ENCODE data around the gene TBCD.
A peak's percentile ranks its signal among the peaks of the same experiment; 100 is the strongest.
"Not testable (repeated sequence)": the region's sequence is repeated elsewhere in the genome, so short reads cannot be mapped to it uniquely, and the experiment has no call there.

TBCD gene

DNA sequence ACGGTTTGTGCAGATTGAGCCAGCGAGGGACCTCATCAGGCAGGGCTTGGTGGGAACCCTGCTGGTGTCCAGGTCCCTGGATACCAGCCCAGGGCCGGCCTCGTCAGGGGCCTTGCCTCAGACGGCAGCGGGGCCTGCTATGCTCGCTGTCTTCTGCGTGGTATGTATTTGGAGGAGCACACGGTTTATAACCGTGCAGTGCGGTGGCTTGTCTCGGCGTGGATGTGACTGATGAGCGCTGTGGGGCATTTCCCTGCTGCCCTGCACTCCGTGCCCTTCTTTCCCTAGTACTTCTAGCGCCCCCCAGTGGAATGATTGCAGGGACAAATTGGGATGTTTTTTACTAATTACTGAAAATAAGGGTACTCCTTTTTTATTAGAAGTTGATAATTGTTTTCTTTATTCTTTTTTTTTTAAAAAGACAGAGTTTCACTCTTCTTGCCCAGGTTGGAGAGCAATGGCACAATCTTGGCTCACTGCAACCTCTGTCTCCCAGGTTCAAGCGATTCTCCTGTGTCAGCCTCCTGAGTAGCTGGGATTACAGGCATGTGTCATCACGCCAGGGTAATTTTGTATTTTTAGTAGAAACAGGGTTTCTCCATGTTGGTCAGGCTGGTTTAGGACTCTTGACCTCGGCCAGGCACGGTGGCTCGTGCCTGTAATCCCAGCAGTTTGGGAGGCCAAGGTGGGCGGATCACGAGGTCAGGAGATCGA is 15.3 kb downstream of the TBCD start:
- DNase-seq, result peak; percentile 71

DNA sequence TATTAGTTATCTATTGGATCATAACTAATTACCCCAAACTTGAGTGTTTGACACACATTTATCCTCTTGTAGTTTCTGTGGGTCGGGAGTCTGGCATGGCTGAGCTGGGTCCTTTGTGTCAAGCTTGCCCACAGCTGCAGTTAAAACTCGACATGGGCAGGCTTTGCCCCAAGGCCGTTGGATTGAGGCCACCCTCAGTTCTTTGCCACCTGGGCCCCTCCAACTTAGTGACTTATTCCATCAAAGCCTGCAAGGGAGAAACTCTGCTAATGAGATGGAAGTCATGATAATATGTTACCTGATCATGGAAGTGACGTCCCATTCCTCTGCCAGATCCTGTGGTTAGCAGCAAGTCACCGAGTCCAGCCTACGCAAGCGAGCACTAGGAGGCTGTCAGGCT is 17.2 kb downstream of the TBCD start:
- no peak for DNase-seq

- no peak for DNase-seq
These were observed 20.2 kb downstream of the TBCD start for GRCh38 chr17:82772026-82772425.

- not testable (repeated sequence) for DNase-seq
These were observed 22.6 kb downstream of the TBCD start for GRCh38 chr17:82774456-82774855.

- DNase-seq, result peak; percentile 87
These were observed 23.3 kb downstream of the TBCD start for GRCh38 chr17:82775001-82775823.

GRCh38 chr17:82776454-82776853 is 24.6 kb downstream of the TBCD start:
- no peak for DNase-seq

- not testable (repeated sequence) for DNase-seq
These were observed 26.0 kb downstream of the TBCD start for GRCh38 chr17:82777778-82778375.

GRCh38 chr17:82779541-82779940 is 27.7 kb downstream of the TBCD start:
- DNase-seq, result no peak

- DNase-seq, result no peak
These were observed 28.3 kb downstream of the TBCD start for GRCh38 chr17:82780195-82780594.

DNA sequence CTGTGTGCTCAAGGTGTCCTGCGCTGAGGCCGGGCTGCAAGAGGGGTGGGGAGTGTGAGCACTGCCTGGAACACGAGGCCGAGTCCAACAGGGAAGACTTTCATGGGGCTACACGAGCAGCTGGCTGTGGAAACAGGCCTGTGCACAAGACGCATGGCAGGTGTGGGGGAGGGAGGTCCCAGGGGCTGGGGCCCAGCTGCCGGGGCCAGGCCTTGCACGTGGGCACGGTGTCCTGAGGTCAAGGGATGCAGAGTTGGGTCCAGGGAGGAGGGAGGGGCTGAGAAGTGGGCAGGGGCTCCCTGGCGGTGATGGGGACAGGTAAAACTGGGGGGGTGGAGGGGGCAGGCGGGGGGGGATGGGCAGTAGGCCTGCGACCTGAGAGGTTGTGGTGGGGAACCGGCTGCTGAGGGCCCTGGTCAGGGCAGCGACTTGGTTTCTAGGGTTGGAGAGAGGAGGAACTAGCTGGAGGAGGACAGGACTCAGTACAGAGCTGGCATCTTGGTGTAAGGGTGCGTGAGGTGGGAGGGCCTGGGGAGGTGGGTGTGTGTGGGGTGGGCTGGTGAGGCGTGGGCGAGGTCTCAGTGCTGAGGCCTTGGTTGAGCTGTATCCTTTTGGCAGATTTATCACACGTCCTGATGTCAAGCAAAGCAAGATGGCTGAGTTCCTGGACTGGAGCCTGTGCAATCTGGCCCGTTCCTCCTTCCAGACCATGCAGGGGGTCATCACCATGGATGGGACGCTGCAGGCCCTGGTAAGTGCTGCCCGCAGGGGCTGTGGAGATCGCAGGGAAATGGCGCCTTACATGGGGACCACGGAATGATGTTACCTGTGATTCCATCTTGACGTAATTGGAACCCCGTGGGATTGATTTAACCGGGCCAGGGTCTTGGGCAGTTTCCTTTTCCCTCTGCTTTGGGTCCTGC is 29.4 kb downstream of the TBCD start:
- no peak for DNase-seq

DNA sequence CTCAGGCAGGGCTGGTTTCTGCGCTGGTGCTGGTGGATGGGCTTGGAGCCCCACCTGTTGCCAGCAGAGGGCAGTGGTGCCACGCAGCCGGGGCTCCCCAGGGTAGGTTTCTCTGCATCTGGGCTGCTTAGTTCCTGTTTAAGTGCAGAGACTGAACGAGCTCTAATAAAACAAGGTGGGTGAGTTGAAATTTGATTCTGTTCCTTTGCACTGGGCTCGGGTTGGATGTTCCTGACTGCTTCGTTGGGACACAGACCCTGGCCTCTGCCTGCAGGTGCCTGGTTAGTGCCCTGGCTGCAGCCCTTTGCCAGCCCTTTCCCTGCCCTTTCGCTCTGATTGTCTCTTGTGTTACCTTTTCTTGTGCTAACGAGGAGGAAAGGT is 30.0 kb downstream of the TBCD start:
- peak; percentile 94 for DNase-seq

DNA sequence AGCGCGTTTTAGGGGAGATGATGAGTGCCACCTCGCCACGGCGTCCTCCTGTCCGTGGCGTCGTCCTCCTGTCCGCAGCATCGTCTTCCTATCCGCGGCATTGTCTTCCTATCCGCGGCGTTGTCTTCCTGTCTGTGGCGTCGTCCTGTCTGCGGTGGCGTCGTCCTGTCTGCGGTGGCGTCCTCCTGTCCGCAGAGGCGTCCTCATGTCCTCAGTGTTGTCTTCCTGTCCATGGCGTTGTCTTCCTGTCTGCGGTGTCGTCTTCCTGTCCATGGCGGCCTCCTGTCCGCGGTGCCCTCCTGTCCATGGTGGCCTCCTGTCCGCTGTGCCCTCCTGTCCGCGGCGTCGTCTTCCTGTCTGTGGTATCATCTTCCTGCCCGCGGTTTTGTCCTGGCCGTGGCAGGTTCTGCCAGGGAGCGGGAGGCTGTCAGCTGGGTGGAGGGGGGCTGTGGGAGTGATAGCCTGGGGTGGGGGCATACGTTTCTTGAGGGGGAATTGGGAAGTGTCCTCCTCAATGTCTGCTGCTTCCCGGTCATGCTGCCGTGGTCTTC is 30.9 kb downstream of the TBCD start:
- DNase-seq, result no peak

GRCh38 chr17:82783498-82783897 is 31.6 kb downstream of the TBCD start:
- DNase-seq, result no peak

DNA sequence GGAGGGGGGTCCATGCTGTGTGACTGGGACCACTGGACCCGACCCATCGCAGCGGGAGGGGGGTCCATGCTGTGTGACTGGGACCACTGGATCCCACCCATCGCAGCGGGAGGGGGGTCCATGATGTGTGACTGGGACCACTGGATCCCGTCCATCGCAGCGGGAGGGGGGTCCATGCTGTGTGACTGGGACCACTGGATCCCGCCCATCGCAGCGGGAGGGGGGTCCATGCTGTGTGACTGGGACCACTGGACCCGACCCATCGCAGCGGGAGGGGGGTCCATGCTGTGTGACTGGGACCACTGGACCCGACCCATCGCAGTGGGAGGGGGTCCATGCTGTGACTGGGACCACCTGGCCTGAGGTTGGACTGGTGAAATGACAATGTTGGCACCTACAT is 33.7 kb downstream of the TBCD start:
- not testable (repeated sequence) for DNase-seq

GRCh38 chr17:82786427-82786826 is 34.6 kb downstream of the TBCD start:
- no peak for DNase-seq

DNA sequence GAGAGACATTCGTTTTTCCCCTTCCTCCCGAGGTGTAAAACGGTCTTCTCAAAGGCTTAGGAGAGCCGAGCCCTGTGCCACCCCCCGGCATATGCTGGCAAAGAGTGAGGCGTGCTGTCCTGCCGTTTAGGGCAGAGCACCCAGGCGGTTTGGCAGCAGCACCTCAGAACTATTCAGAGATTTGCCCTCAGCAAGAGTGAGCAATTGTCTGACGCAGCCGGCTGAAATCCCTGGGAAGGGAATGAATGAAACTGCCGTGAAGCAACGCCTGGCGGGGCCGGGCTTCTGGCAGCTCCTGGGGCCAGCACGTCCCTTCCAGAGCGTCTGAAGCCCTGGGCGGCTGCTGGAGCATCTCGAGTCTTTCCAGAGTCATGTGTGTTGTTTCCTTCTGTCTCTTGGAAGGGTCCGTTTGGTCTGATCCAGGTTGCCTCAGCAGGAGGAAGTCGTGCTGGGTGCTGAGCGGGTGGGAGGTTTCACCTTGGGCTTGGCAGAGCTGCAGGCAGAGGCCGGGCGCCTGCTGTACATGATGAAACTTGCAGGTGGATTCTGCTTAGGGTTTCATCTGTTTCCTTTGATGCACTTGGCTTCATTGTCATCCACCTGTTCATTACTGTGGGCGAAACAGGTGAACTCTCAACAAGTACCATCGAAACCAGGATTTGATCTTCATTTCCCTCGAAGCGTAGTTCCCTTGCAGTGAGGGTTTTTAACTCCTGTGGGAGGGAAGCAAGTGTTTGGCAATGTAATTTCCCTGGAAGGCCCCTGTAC is 35.4 kb downstream of the TBCD start:
- DNase-seq, result no peak

- no peak for DNase-seq
These were observed 36.5 kb downstream of the TBCD start for GRCh38 chr17:82788206-82789001.

DNA sequence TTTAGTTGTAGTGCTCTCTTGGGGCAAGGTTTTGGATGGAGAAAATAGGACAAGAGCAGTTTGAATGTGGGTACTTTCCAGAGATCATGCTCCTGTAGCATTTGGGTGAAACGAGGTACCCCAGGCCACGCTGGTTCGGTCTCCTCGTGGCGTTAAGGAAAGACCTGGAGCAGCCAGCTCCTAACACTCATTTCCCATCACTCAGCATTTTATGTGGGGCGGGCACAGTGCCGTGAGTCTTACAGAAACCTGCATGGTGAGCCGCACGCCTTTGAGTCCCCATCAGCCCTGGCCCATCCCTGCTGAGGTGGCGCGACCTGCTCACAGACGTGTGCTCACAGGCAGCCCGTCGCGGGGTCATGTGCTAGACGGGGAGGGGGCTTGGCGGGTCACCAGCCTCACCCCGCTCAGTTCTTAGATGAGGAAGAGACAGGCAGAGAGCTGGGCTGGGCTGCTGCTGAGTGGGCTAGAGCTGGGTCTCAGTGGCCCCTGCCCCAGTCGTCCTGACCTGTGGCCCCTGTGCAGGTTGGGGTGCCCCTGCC is 37.3 kb downstream of the TBCD start:
- no peak for DNase-seq

GRCh38 chr17:82789806-82790205 is 37.9 kb downstream of the TBCD start:
- no peak for DNase-seq

DNA sequence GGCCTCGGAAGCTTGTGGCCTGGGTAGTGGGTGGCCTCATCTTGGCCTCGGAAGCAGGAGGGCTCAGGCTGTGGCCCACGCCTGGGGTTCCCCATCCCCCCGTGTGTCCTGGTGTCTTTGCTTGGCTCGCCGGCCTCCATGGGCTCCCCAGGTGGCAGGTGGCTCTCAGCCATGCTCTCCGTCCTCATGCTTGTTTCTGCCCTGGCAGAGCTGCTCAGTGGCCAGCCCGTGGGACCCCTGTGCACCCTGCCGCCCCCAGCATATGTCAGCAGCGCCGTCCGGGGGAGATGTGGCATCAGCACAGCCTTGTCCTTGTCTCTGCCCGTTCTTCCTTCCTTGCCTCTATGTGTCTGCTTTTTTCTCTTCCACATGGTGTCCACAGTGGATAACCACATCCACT is 38.5 kb downstream of the TBCD start:
- DNase-seq, result no peak

DNA sequence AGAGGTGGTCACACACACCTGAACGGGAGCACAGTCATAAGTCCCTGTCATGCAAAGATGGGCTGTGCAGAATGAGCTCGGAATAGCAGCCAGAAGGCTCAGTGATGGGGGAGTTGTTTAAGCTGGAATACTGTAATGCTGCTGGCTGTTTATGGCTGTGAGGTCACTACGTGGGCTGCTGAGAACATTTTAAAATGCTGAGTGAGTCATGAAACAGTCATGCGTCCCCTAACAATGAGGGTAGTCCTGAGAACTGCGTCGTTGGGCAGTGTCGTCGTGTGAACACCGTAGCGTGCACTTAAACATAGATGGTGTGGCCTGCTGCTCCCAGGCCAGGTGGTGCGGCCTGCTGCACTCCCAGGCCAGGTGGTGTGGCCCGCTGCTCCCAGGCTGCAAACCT is 39.7 kb downstream of the TBCD start:
- DNase-seq, result peak; percentile 91

Measured in islet precursor cell (in vitro differentiated cells).